HepG2 (cell line): Measurements from ENCODE around the gene SSC4D. TPM values are rescaled to one million over a fixed set of nuclear protein-coding genes. Genes with fewer than 3 reads are reported as not detected.

ENCODE experiments used
- ATAC-seq: fragments of 200-7000 bp; cut with Tn5 transposase; 3 replicates; pipeline ENCODE4 v1.9.1; 2020; ENCODE audit warnings: mild to moderate bottlenecking, moderate library complexity
- BruUV-seq: library from RNA; stranded (reverse); fragments of 400-500 nt; replicated peaks from 2 replicates; lab custom pipeline; 2021; lab: Mats Ljungman, UMichigan
- CTCF ChIA-PET: fragments of 300-600 bp; formaldehyde crosslinking; extraction: SDS; loops from one replicate; lab custom pipeline; 2021; ENCODE audit warnings: low total read pairs, inconsistent platforms, low intra/inter-chr PET ratio; lab: Yijun Ruan, JAX
- POLR2A ChIA-PET: fragments of 350-600 bp; sonication (Branson Sonifier 250); formaldehyde crosslinking; loops from one replicate; lab custom pipeline; 2020; ENCODE audit warnings: antibody characterized with exemption, inconsistent platforms; lab: Yijun Ruan, JAX
- DNase-seq: peaks from one replicate; pipeline ENCODE4 v3.0.0-alpha.2; 2015; ENCODE audit warnings: low spot score
- FAIRE-seq: peaks from 3 replicates; lab custom pipeline; 2011; peaks lifted over from hg19 to GRCh38; lab: Jason Lieb, UNC
- H2AFZ ChIP-seq: one replicate; pipeline ENCODE4 v1.6.1; 2011; ENCODE audit warnings: low read length, inconsistent platforms
- H3K27ac ChIP-seq: fragments of 300-600 bp; 3 replicates; pipeline ENCODE4 v1.8.0; 2011; ENCODE audit warnings: mixed run types, mild to moderate bottlenecking, mixed read lengths, low read length, inconsistent platforms; ENCODE audit not compliant: insufficient read depth; ENCODE audit errors: extremely low read length
- H3K27me3 ChIP-seq, 2 experiments: fragments of 200-600 bp in 1 of 2; 2 replicates in 1 of 2; 3 replicates in 1 of 2; pipeline versions ENCODE4 v1.6.0 to v1.8.0; 2011; ENCODE audit warnings: low read length in 2 of 2, mild to moderate bottlenecking in 2 of 2, moderate library complexity in 2 of 2, inconsistent platforms in 1 of 2; ENCODE audit not compliant: insufficient read depth in 2 of 2, control insufficient read depth in 1 of 2
- H3K36me3 ChIP-seq, 2 experiments: fragments of 200-600 bp in 1 of 2; replicated peaks in 1 of 2; 2 replicates in 1 of 2; 3 replicates in 1 of 2; pipeline versions ENCODE4 v1.5.1 to v1.8.0; 2011; ENCODE audit warnings: low read length in 2 of 2, inconsistent platforms in 1 of 2; ENCODE audit not compliant: insufficient read depth in 2 of 2, control insufficient read depth in 1 of 2
- H3K4me1 ChIP-seq: 2 replicates; pipeline ENCODE4 v1.5.1; 2012; ENCODE audit warnings: low read length, inconsistent platforms; ENCODE audit not compliant: insufficient read depth
- H3K4me2 ChIP-seq: 2 replicates; pipeline ENCODE4 v1.6.0; 2011; ENCODE audit warnings: low read depth, low read length, inconsistent platforms
- H3K4me3 ChIP-seq, 3 experiments: fragments of 200-600 bp in 1 of 3; sonication (generic), shearing (Covaris generic) in 1 of 3; replicated peaks in 1 of 3; 2 replicates each; pipeline ENCODE4 v1.5.1; 2011 to 2016; ENCODE audit warnings: low read length in 3 of 3, inconsistent platforms in 2 of 3, low read depth in 2 of 3, mild to moderate bottlenecking in 2 of 3, control low read depth in 1 of 3, mixed read lengths in 1 of 3; ENCODE audit not compliant: insufficient read depth in 1 of 3
- H3K79me2 ChIP-seq: one replicate; pipeline ENCODE4 v1.6.1; 2011; ENCODE audit warnings: low read length, inconsistent platforms; ENCODE audit not compliant: insufficient read depth
- H3K9ac ChIP-seq: 2 replicates; pipeline ENCODE4 v1.6.0; 2011; ENCODE audit warnings: mild to moderate bottlenecking, low read depth, low read length, inconsistent platforms; ENCODE audit not compliant: insufficient read depth
- H3K9me3 ChIP-seq: 2 replicates; pipeline ENCODE4 v1.5.1; 2012; ENCODE audit warnings: mild to moderate bottlenecking, low read length
- H4K20me1 ChIP-seq: 2 replicates; pipeline ENCODE4 v1.6.0; 2011; ENCODE audit warnings: inconsistent platforms, mild to moderate bottlenecking, low read length, moderate library complexity; ENCODE audit not compliant: insufficient read depth
- BCL6 ChIP-seq: IDR thresholded peaks from 2 replicates; pipeline ENCODE4 v1.6.1; 2016; ENCODE audit warnings: missing genetic modification reagents, missing compliant biosample characterization
- BRF2 ChIP-seq: sonication (generic); formaldehyde crosslinking; IDR thresholded peaks from 2 replicates; pipeline ENCODE4 v1.8.1; 2022; ENCODE audit warnings: mild to moderate bottlenecking, missing genetic modification reagents
- CBX2 ChIP-seq, 2 experiments: fragments of 200-600 bp in 1 of 2; sonication (generic); formaldehyde crosslinking in 1 of 2; IDR thresholded peaks; 2 replicates each; pipeline versions ENCODE4 v1.7.0 to v1.8.1; 2018 to 2022; ENCODE audit warnings: low read depth in 2 of 2, low read length in 1 of 2, mild to moderate bottlenecking in 1 of 2, missing genetic modification reagents in 1 of 2
- CREB1 ChIP-seq, 2 experiments: fragments of 450-650 bp in 1 of 2; IDR thresholded peaks; 2 replicates each; pipeline ENCODE4 v1.6.1; 2016 to 2017; ENCODE audit warnings: control low read depth in 1 of 2, mild to moderate bottlenecking in 1 of 2, missing compliant biosample characterization in 1 of 2, missing genetic modification characterization in 1 of 2
- GABPA ChIP-seq, 2 experiments: IDR thresholded peaks; 2 replicates each; pipeline ENCODE4 v1.6.1; 2011 to 2016; ENCODE audit warnings: low read depth in 2 of 2, low read length in 1 of 2, missing biosample characterization in 1 of 2, missing genetic modification characterization in 1 of 2
- HNRNPK ChIP-seq: fragments of 200-400 bp; formaldehyde crosslinking; IDR thresholded peaks from 2 replicates; pipeline ENCODE4 v1.6.1; 2018; ENCODE audit warnings: low read length, low read depth, moderate library complexity, mild to moderate bottlenecking; ENCODE audit not compliant: poor library complexity, severe bottlenecking
- MED8 ChIP-seq: sonication (generic); formaldehyde crosslinking; IDR thresholded peaks from 2 replicates; pipeline ENCODE4 v1.8.1; 2023; ENCODE audit warnings: mild to moderate bottlenecking, missing genetic modification reagents; ENCODE audit not compliant: insufficient replicate concordance
- MIER2 ChIP-seq: IDR thresholded peaks from 2 replicates; pipeline ENCODE4 v1.6.1; 2016; ENCODE audit warnings: missing biosample characterization, missing genetic modification reagents
- NBN ChIP-seq: fragments of 450-650 bp; conservative IDR thresholded peaks from 2 replicates; pipeline ENCODE4 v1.6.1; 2017
- RCOR2 ChIP-seq: IDR thresholded peaks from 2 replicates; pipeline ENCODE4 v1.6.1; 2016; ENCODE audit warnings: missing biosample characterization, missing genetic modification reagents
- SATB2 ChIP-seq: sonication (generic); formaldehyde crosslinking; IDR thresholded peaks from 2 replicates; pipeline ENCODE4 v1.5.0; 2020; ENCODE audit warnings: missing genetic modification reagents
- SMAD9 ChIP-seq: sonication (generic); formaldehyde crosslinking; IDR thresholded peaks from 2 replicates; pipeline ENCODE4 v1.5.1; 2020; ENCODE audit warnings: mild to moderate bottlenecking, missing genetic modification reagents
- SOX13 ChIP-seq, 3 experiments: fragments of 450-650 bp in 1 of 3; sonication (generic) in 1 of 3; formaldehyde crosslinking in 1 of 3; IDR thresholded peaks in 2 of 3; conservative IDR thresholded peaks in 1 of 3; 2 replicates each; pipeline versions ENCODE4 v1.5.0 to v1.6.1; 2016 to 2020; ENCODE audit warnings: antibody characterized with exemption in 1 of 3, mild to moderate bottlenecking in 1 of 3, missing compliant biosample characterization in 1 of 3, missing genetic modification reagents in 1 of 3, moderate library complexity in 1 of 3
- ZBTB38 ChIP-seq: sonication (generic); formaldehyde crosslinking; IDR thresholded peaks from 2 replicates; pipeline ENCODE4 v1.5.1; 2020; ENCODE audit warnings: mild to moderate bottlenecking, missing genetic modification reagents
- ZNF142 ChIP-seq: sonication (generic); formaldehyde crosslinking; IDR thresholded peaks from 2 replicates; pipeline ENCODE4 v1.4.0; 2020; ENCODE audit warnings: missing genetic modification reagents
- ZNF160 ChIP-seq: sonication (generic); formaldehyde crosslinking; IDR thresholded peaks from 2 replicates; pipeline ENCODE4 v1.8.0; 2022; ENCODE audit warnings: mild to moderate bottlenecking, inconsistent platforms, missing genetic modification reagents
- ZNF841 ChIP-seq: sonication (generic); formaldehyde crosslinking; IDR thresholded peaks from 2 replicates; pipeline ENCODE4 v1.8.1; 2023; ENCODE audit warnings: missing genetic modification reagents, borderline replicate concordance
- WGBS: methylation state at CpG from one replicate; pipeline ENCODE4 v1.1.6; 2017; ENCODE audit warnings: low lambda C conversion rate; 5-methylcytosine and 5-hydroxymethylcytosine counted together
- in situ Hi-C: cut with HindIII; loops from 2 replicates; pipeline ENCODE4 v1.10.0; 2017; ENCODE audit warnings: low pct_unique_long_range_greater_than_20kb; ENCODE audit not compliant: extremely low pct_ligation_motif_present
- intact Hi-C: fragments of 100-400 bp; cut with micrococcal nuclease; formaldehyde crosslinking; loops from one replicate; pipeline ENCODE4 v1.10.0; 2022; ENCODE audit not compliant: unreplicated experiment
- polyA plus RNA-seq, 8 experiments: library from polyadenylated mRNA; depleted of rRNA in 3 of 8; stranded (reverse) in 7 of 8; unstranded in 1 of 8; fragments of >200 nt; fragmentation: Illumina TruSeq in 4 of 8; extraction: Trizol in 4 of 8; gene quantifications; 2 replicates each; pipeline versions ENCODE4 v1.2.1 to v1.2.3, GENCODE V29; 2011 to 2016; ENCODE audit warnings: low read depth in 4 of 8, missing spikeins in 1 of 8, mixed read lengths in 1 of 8; ENCODE audit not compliant: insufficient read depth in 1 of 8
- total RNA-seq, 5 experiments: library from RNA; depleted of rRNA; stranded (reverse); fragments of >200 nt; fragmentation: Illumina TruSeq; extraction: Trizol; gene quantifications; 2 replicates each; pipeline ENCODE4 v1.2.3, GENCODE V29; 2016; ENCODE audit warnings: low read depth in 1 of 5

Gene SSC4D
- total and polyA plus RNA-seq, 2 of the 13 experiments (the other 11 are each of a cell fraction or from before 2014, with no cell fraction given) = 33.3 to 63.8 TPM

DNA sequence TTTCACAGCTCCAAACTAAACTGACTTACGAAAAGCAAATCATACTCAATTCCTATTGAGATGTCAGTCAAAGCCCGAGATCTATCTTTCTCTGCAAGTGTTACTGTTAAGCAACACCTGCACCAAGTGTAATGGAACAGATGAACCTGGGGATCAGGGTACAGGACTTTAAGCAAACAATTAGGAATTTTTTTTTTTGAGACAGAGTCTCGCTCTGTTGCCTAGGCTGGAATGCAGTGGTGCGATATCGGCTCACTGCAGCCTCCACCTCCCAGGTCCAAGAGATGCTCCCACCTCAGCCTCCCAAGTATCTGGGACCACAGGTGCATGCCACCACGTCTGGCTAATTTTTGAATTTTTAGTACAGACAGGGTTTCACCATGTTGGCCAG lies 65.6 kb downstream of the SSC4D start:
- ATAC-seq = peak; percentile 86
- 46% methylated on average over 6 of the region's 6 CpGs for WGBS
- peaks cover 69% of the 10 kb centered on the region for H3K4me1 ChIP-seq
- H3K27me3 ChIP-seq = no peaks in the 10 kb centered on the region
- peaks cover 83% of the 10 kb centered on the region for H3K79me2 ChIP-seq
- ChIA-PET CTCF (no interaction called here), POLR2A (interaction anchor here (0.6 kb wide), 1 partner anchor 15 kb away, joined by 6 read pairs; the partner anchor contains the start of gene YWHAG)
- H3K4me2 ChIP-seq = no peak overlapping the region
- no peak overlapping the region for H2AFZ ChIP-seq
- peak; percentile 54 for DNase-seq
- H3K27ac ChIP-seq = peak overlapping the region; percentile 58
- in situ Hi-C loops = no loop called here
- H4K20me1 ChIP-seq = peaks cover 32% of the 10 kb centered on the region
- BruUV-seq = no TSS peak
- H3K36me3 ChIP-seq = peaks cover 22 to 44% of the 10 kb centered on the region in 2 experiments
- H3K9me3 ChIP-seq = no peaks in the 10 kb centered on the region
- no peak overlapping the region for H3K4me3 ChIP-seq
- no peak overlapping the region for H3K9ac ChIP-seq
- intact Hi-C loops = no loop called here
- FAIRE-seq = peak; percentile 8
- no peak for TF ChIP-seq SATB2 (CRISPR knock-in tag)
- TF ChIP-seq CREB1 (IDR thresholded peaks at IDR 0.05) = no peak
- peak; percentile 29; the same call in 1 of the 2 replicates for TF ChIP-seq CREB1 (CRISPR knock-in tag; IDR thresholded peaks at IDR 0.05)
- no peak for TF ChIP-seq SMAD9 (CRISPR knock-in tag)
- peak; percentile 97 for TF ChIP-seq ZBTB38 (CRISPR knock-in tag)
- peak; percentile 47 for TF ChIP-seq BCL6 (CRISPR knock-in tag)
- TF ChIP-seq BRF2 (CRISPR knock-in tag) = 0 out of 2 replicates have a peak, but pooled peaks have one; percentile 39
- TF ChIP-seq ZNF160 = no peak
- TF ChIP-seq SOX13 (IDR thresholded peaks at IDR 0.05) = no peak
- peak in 1 of 2 experiments; percentile 38; a peak in 1 of 4 replicates for TF ChIP-seq SOX13 (CRISPR knock-in tag; conservative IDR thresholded peaks at IDR 0.05 in 1 of 2, IDR thresholded peaks at IDR 0.05 in 1 of 2)
- no peak for TF ChIP-seq GABPA (IDR thresholded peaks at IDR 0.05; ENCODE audit: low read depth, low read length)
- TF ChIP-seq GABPA (CRISPR knock-in tag; IDR thresholded peaks at IDR 0.05; ENCODE audit: low read depth) = no peak
- peak; percentile 46; the same call in 1 of the 2 replicates for TF ChIP-seq MIER2 (CRISPR knock-in tag)
- TF ChIP-seq HNRNPK = no peak
- TF ChIP-seq CBX2 (IDR thresholded peaks at IDR 0.05; ENCODE audit: low read depth, low read length) = no peak
- TF ChIP-seq CBX2 (CRISPR knock-in tag; IDR thresholded peaks at IDR 0.05; ENCODE audit: low read depth) = no peak
- no peak for TF ChIP-seq MED8 (CRISPR knock-in tag)
- 0 out of 2 replicates have a peak, but pooled peaks have one; percentile 45 for TF ChIP-seq RCOR2 (CRISPR knock-in tag)
- no peak for TF ChIP-seq NBN
- no peak for TF ChIP-seq ZNF841 (CRISPR knock-in tag)
- TF ChIP-seq ZNF142 = no peak
